GM13976 (cell line): ENCODE measurements around the gene ATL1.

Experiments used
- DNase-seq: peaks from one replicate; pipeline ENCODE4 v3.0.0; 2012; ENCODE audit warnings: low spot score
- in situ Hi-C: fragments of 300-500 bp; cut with MboI; formaldehyde crosslinking; loops from one replicate; pipeline ENCODE4 v1.12.0; 2022; ENCODE audit warnings: low sequenced_read_pairs, mixed read lengths, inconsistent platforms; ENCODE audit not compliant: unreplicated experiment
- TF ChIP-seq, protein P1 (sequence below): IDR thresholded peaks from 2 replicates; pipeline ENCODE4 v1.5.1; 2012; ENCODE audit warnings: borderline replicate concordance, mild to moderate bottlenecking; ENCODE audit not compliant: insufficient read depth; ENCODE audit errors: extremely low read depth, missing control alignments, control extremely low read depth

Gene ATL1

DNA sequence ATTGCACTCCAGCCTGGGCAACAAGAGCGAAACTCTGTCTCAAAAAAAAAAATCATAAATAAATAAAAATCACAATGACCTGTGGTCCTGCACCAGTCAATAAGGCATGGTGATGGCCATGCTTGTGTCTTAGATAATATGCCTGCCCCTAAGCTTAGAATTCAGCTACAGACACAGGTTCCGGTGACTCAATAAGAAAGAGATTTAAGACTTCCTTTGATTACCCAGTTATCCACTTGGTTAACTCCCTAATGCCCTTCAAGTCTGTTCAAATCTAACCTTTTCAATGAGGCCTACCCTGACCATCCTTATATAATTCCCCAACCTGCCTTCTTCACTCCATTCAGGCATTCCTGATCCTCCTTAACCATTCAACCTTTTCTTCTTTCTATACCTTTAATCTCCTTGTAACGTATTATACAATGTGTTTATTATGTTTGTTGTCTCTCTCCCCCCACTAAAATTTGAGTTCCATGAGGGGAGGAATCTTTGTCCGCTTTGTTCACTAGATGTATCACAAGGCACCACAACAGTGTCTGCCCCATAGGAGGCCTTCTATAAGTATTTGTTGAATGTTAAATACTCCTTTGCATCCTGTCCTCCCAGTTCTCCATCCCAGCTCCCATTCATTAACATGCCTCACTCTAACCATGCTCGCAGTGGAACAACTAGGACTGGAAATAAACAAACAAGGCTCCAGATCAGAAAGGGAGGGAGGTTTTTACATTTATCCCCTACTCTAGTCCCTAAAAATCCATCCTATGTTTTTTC, 36.5 kb upstream of the ATL1 start:
- TF ChIP-seq, protein P1, sequence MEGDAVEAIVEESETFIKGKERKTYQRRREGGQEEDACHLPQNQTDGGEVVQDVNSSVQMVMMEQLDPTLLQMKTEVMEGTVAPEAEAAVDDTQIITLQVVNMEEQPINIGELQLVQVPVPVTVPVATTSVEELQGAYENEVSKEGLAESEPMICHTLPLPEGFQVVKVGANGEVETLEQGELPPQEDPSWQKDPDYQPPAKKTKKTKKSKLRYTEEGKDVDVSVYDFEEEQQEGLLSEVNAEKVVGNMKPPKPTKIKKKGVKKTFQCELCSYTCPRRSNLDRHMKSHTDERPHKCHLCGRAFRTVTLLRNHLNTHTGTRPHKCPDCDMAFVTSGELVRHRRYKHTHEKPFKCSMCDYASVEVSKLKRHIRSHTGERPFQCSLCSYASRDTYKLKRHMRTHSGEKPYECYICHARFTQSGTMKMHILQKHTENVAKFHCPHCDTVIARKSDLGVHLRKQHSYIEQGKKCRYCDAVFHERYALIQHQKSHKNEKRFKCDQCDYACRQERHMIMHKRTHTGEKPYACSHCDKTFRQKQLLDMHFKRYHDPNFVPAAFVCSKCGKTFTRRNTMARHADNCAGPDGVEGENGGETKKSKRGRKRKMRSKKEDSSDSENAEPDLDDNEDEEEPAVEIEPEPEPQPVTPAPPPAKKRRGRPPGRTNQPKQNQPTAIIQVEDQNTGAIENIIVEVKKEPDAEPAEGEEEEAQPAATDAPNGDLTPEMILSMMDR = no peak
- DNase-seq = no peak
- in situ Hi-C loops = no loop called here

DNA sequence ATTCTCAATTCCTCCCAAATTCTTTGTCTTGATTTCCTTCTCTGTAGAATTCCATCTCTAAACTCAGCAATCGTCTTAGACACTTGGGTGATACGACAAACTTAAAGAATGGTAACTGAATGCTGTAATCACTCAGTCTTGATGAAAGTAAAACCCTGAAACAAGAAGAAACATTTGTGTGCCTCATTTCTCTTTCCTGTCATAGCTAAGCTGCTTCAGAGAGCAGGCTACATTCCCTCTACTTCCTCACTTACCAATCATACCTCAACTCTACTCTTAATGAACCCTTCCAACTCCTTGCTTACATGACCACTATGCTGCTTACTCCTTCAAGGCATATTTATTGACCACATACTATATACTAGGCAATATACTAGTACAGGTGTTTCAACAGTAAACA, 35.9 kb upstream of the ATL1 start:
- TF ChIP-seq, protein P1 = no peak
- peak; percentile 28 for DNase-seq
- in situ Hi-C loops = no loop called here

DNA sequence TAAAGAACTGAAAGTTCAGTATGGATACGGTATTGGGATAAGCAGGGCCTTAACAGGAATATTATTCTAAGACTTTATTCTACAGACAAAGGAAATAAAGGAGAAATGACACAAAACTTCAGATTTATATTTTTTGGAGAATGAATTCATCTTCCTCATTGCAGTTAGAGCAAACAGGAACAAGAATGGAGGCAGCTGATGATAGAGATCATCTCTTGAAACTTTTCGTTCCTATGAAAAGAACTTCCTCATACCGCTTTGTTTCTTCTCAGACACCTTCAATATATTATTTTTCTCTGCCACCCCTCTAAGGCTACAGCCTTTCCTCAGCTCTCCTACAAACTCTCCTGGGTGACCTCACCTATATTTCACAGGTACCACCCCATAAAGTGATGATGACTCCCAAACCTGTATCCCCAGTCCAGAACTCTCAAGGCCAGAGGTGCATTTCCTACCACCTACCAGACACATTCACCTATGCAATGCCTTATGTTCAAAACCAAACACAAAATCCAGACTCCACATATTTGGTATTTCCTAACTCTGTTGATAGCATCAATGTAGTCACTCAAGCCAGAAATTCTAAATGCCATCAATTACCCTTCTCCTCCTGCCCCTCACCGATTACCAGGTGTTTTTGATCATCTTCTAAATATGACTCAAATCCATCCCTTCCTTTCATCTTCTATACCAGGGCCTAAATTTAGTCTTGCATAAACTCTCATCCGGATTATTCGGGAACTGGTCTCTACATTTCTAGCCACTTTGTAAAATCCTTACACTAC, 35.0 kb upstream of the ATL1 start:
- TF ChIP-seq, protein P1 = no peak
- DNase-seq = no peak
- in situ Hi-C loops = loop anchor here (5.0 to 25.0 kb wide), 3 partner anchors 198 to 663 kb away; partner anchors contain the start of gene NEMF

DNA sequence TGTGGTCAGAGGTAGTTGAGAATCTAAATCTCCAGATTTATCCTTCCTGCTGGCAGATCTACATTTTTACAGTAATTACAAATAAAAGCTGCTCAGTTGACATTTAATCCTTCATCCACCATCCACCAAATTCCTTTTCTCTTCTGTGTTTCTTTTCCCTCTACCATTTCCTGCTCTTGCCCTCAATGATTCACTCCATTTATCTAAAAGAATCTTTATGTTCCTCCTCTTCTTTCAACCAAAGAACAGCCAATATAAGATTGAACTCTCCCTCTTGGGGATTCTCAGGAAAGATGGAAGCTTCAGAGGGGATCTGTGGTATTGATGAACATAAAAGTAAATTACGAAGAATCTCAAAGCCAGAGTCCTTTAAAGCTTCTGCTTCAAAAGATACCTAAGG, 31.9 kb upstream of the ATL1 start:
- in situ Hi-C loops = loop anchor here (5.0 to 25.0 kb wide), 3 partner anchors 201 to 666 kb away; partner anchors contain the start of gene NEMF
- TF ChIP-seq, protein P1 = no peak

DNA sequence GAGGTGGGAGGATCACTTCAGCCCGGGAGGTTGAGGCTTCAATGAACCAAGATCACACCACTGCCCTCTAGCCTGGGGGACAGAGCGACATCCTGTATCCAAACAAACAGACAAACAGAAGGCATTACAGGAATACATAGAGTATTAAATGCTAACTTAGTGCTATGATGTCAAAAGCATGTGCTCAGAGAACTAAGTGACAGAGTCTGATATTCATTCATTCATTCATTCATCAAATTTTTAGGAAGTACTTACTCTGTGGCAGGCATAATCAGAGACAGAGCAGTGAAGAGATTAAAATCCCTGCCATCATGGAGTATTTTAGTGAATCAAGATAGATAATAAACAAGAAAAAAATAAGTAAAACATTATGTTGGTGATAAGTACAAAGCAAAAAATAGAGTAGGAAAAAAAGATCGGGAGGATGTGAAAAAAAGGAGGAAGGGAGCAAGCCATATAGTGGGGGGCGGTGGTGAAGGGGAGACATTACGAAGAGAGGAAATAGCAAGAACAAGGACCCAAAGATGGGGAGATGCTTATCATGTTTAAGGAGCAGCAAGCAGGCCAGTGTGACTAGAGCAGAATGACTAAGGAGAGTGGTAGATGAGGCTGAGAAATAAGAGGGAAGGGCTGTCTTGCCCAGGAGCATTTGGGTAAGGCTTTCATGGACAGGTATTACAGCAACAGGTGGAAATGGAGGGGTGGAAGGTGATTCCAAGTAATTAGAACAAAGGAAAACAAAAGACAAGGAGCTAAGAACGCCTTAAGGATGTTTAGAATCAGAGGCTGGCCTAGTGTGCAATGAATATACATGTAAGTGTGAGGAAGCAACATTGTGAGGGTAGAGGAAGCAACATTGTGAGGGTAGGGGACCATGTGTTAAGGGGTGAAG, 30.4 kb upstream of the ATL1 start:
- TF ChIP-seq, protein P1 = no peak

More for the DNA sequence above, 31.9 kb upstream of the ATL1 start:
- DNase-seq = no peak

DNA sequence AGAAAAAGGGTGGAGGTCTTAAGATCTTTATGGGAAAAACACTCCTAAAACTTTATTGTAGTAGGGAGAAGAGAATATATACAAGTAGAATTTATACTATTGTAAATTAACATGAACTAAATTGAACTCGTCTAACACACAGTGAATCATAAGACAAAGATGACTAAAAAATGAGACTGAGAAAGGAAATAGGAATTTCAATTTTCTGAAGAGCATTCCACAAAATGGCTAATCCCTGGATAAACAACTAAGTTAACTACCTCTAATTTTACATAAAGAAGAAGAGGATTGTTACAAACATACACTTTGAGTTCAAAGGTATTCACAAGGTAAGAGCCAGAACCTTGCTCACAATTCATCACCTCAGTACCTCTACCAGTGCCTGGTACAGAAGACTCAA, 29.6 kb upstream of the ATL1 start:
- in situ Hi-C loops = loop anchor here (25.0 kb wide), 2 partner anchors 393 to 668 kb away; partner anchors contain the start of gene NEMF
- no peak for DNase-seq
- TF ChIP-seq, protein P1 = no peak

More for the DNA sequence above, 30.4 kb upstream of the ATL1 start:
- no peak for DNase-seq
- in situ Hi-C loops = loop anchor here (5.0 to 25.0 kb wide), 3 partner anchors 202 to 667 kb away; partner anchors contain the start of gene NEMF
